CD4-positive, CD25-positive, alpha-beta regulatory T cell (primary cell): ENCODE measurements around the gene NOP9. TPM values are rescaled to one million over a fixed set of nuclear protein-coding genes. Genes with fewer than 3 reads are reported as not detected.

Source experiments
- ATAC-seq, 2 donors: fragments of 150-1000 bp; cut with Tn5 transposase; one replicate each; pipeline ENCODE4 v1.10.0; 2021; ENCODE audit warnings: low read depth in 2 of 2, moderate number of reproducible peaks in 2 of 2, moderate library complexity in 1 of 2
- DNase-seq, 3 donors: peaks; one replicate each; pipeline versions ENCODE4 v3.0.0 to v3.0.0-alpha.2; 2012 to 2022; ENCODE audit warnings: mixed read lengths in 1 of 3
- H3K27ac ChIP-seq: one replicate; pipeline ENCODE4 v1.7.0; 2013; ENCODE audit warnings: mild to moderate bottlenecking, low read length; ENCODE audit not compliant: insufficient read depth, poor library complexity, severe bottlenecking
- H3K27me3 ChIP-seq: one replicate; pipeline ENCODE4 v1.7.0; 2013; ENCODE audit warnings: low read length; ENCODE audit not compliant: control insufficient read depth, insufficient read depth
- H3K36me3 ChIP-seq: one replicate; pipeline ENCODE4 v1.7.0; 2013; ENCODE audit warnings: mild to moderate bottlenecking, low read length, moderate library complexity; ENCODE audit not compliant: control insufficient read depth, insufficient read depth
- H3K4me1 ChIP-seq: 2 replicates; pipeline ENCODE4 v1.7.0; 2013; ENCODE audit warnings: mild to moderate bottlenecking, low read length; ENCODE audit not compliant: insufficient read depth, control insufficient read depth, poor library complexity, severe bottlenecking
- H3K4me3 ChIP-seq: one replicate; pipeline ENCODE4 v1.7.0; 2013; ENCODE audit warnings: low read depth, mild to moderate bottlenecking, low read length, moderate library complexity
- H3K9me3 ChIP-seq, 2 experiments: 1 replicate in 1 of 2; 2 replicates in 1 of 2; pipeline ENCODE4 v1.7.0; 2013; ENCODE audit warnings: low read length in 2 of 2, mild to moderate bottlenecking in 1 of 2, moderate library complexity in 1 of 2; ENCODE audit not compliant: control insufficient read depth in 2 of 2
- H3K27ac Mint-ChIP-seq, 3 donors: one replicate each; pipeline ENCODE4 v1.8.0; 2020 to 2022; ENCODE audit warnings: mild to moderate bottlenecking in 3 of 3, mixed read lengths in 3 of 3, moderate library complexity in 2 of 3
- H3K27me3 Mint-ChIP-seq: one replicate; pipeline ENCODE4 v1.8.0; 2022; ENCODE audit warnings: mild to moderate bottlenecking, mixed read lengths
- H3K36me3 Mint-ChIP-seq: one replicate; pipeline ENCODE4 v1.8.0; 2020; ENCODE audit warnings: mixed read lengths
- H3K4me1 Mint-ChIP-seq, 4 donors: one replicate each; pipeline ENCODE4 v1.8.0; 2020 to 2022; ENCODE audit warnings: mixed read lengths in 4 of 4, mild to moderate bottlenecking in 1 of 4
- H3K4me3 Mint-ChIP-seq, 4 donors: one replicate each; pipeline ENCODE4 v1.8.0; 2020 to 2022; ENCODE audit warnings: mild to moderate bottlenecking in 4 of 4, mixed read lengths in 4 of 4, moderate library complexity in 3 of 4
- H3K9me3 Mint-ChIP-seq, 7 donors: one replicate each; pipeline ENCODE4 v1.8.0; 2020 to 2022; ENCODE audit warnings: mixed read lengths in 7 of 7, mild to moderate bottlenecking in 3 of 7, moderate library complexity in 2 of 7
- polyA plus RNA-seq, 4 donors: library from polyadenylated mRNA; unstranded; fragments of 300-500 nt; fragmentation: Illumina TruSeq; gene quantifications; one replicate each; pipeline ENCODE4 v1.2.3, GENCODE V29; 2021
- total RNA-seq: library from RNA; stranded (reverse); gene quantifications from one replicate; pipeline ENCODE4 v1.2.3, GENCODE V29; 2022

Gene NOP9
- total and polyA plus RNA-seq, 5 donors from 2014 or later, result 1.3 to 30.0 (median 2.1) TPM

- Histone ChIP-seq H3K27ac (no peak overlapping the region), H3K9me3 (no peaks in the 10 kb centered on the region), H3K36me3 (peaks cover 26% of the 10 kb centered on the region), H3K4me3 (no peak overlapping the region), H3K4me1 (peaks cover 15% of the 10 kb centered on the region), H3K27me3 (no peaks in the 10 kb centered on the region)
- peak overlapping the region in 2 of 3 donors; percentile 75 to 96 for H3K27ac Mint-ChIP-seq
- H3K27me3 Mint-ChIP-seq, result no peaks in the 10 kb centered on the region
- no peak for DNase-seq
- H3K9me3 Mint-ChIP-seq, result no peaks in the 10 kb centered on the region
- H3K4me1 Mint-ChIP-seq, result peaks cover 11 to 29% (median 17%) of the 10 kb centered on the region in 4 donors
- no peak for ATAC-seq
- H3K36me3 Mint-ChIP-seq, result peaks cover 22% of the 10 kb centered on the region
- H3K4me3 Mint-ChIP-seq, result peak overlapping the region in 3 of 4 donors; percentile 2 to 66 (median 22)
Measured at GRCh38 chr14:24267516-24267915, 32.1 kb upstream of the NOP9 start.

GRCh38 chr14:24268225-24268624, 31.4 kb upstream of the NOP9 start:
- no peaks in the 10 kb centered on the region for H3K9me3 ChIP-seq
- H3K27ac Mint-ChIP-seq, result peak overlapping the region in 1 of 3 donors; percentile 49
- DNase-seq (no peak), ATAC-seq (no peak)
- H3K4me1 Mint-ChIP-seq, result peaks cover 11 to 34% (median 20%) of the 10 kb centered on the region in 4 donors
- H3K4me1 ChIP-seq, result peaks cover 20% of the 10 kb centered on the region
- H3K4me3 ChIP-seq, result no peak overlapping the region
- H3K27me3 Mint-ChIP-seq, result no peaks in the 10 kb centered on the region
- H3K27ac ChIP-seq, result no peak overlapping the region
- no peak overlapping the region for H3K4me3 Mint-ChIP-seq
- H3K27me3 ChIP-seq, result no peaks in the 10 kb centered on the region
- peaks cover 26% of the 10 kb centered on the region for H3K36me3 ChIP-seq
- H3K36me3 Mint-ChIP-seq, result peaks cover 20% of the 10 kb centered on the region
- no peaks in the 10 kb centered on the region for H3K9me3 Mint-ChIP-seq

DNA sequence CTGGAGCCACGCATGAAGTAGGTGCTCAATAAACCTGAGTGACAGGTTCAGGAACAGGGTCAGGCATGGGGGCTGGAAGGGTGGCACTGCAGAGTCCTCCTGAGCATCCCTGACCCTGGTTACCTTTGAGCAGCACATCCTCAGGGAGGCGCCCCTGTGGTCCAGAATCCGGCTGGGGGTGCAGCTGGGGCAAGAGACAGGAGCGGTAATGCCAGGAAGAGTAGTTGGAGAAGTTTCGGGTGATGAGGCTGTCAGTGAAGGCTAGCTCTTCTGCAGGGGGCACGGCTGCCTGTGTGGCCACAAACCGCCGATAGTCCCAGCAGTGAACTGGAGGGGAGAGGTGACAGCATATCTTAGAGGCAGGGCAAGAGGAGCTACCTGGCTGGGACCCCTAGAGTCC, 30.3 kb upstream of the NOP9 start:
- DNase-seq, result no peak
- no peak for ATAC-seq
- H3K4me3 ChIP-seq, result no peak overlapping the region
- peaks cover 26% of the 10 kb centered on the region for H3K36me3 ChIP-seq
- no peak overlapping the region for H3K27ac ChIP-seq
- Mint-ChIP-seq H3K27me3 (no peaks in the 10 kb centered on the region), H3K36me3 (peaks cover 20% of the 10 kb centered on the region), H3K9me3 (no peaks in the 10 kb centered on the region), H3K4me1 (peaks cover 22 to 46% (median 30%) of the 10 kb centered on the region in 4 donors), H3K4me3 (peak overlapping the region; percentile 39 to 95 (median 78)), H3K27ac (peak overlapping the region in 2 of 3 donors; percentile 31 to 49)
- H3K9me3 ChIP-seq, result no peaks in the 10 kb centered on the region
- peaks cover 29% of the 10 kb centered on the region for H3K4me1 ChIP-seq
- H3K27me3 ChIP-seq, result no peaks in the 10 kb centered on the region

- peaks cover 23 to 49% (median 31%) of the 10 kb centered on the region in 4 donors for H3K4me1 Mint-ChIP-seq
- H3K27me3 Mint-ChIP-seq, result no peaks in the 10 kb centered on the region
- Histone ChIP-seq H3K27me3 (no peaks in the 10 kb centered on the region), H3K9me3 (no peaks in the 10 kb centered on the region), H3K36me3 (peaks cover 26% of the 10 kb centered on the region), H3K4me1 (peaks cover 32% of the 10 kb centered on the region), H3K27ac (no peak overlapping the region), H3K4me3 (no peak overlapping the region)
- H3K27ac Mint-ChIP-seq, result peak overlapping the region in 2 of 3 donors; percentile 97 to 98
- H3K36me3 Mint-ChIP-seq, result peaks cover 17% of the 10 kb centered on the region
- H3K9me3 Mint-ChIP-seq, result no peaks in the 10 kb centered on the region
- ATAC-seq (no peak), DNase-seq (no peak)
- H3K4me3 Mint-ChIP-seq, result peak overlapping the region; percentile 86 to 95 (median 92)
Measured at GRCh38 chr14:24269910-24270536, 29.6 kb upstream of the NOP9 start.

DNA sequence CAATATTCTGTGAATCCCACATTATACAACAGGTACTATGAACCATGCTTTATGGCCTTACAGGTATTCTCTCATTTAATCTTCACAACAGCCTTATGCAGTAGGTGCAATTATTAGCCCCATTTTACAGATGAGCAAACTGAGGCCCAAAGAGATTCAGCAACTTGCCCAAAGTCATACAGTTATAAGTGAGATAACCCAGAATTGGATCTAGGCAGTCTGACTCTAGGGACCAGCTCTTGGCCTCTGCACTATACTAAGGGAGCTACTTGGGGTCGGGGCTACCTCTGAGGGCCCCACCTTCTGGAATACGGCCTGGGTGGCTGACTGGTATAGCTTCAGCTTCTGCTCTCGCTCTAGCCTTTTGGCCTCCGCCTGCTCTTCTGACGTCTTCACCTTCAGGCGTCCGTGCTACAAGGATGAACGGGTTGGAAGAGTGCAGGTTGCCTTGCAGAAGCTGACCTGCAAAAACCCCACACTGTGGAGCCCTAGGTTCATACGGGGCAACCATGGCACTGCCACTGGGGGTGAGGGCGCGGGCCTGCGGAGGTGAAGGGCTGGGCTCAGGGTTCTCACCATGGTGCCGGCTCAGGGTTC, 29.0 kb upstream of the NOP9 start:
- Histone ChIP-seq H3K36me3 (peaks cover 23% of the 10 kb centered on the region), H3K9me3 (no peaks in the 10 kb centered on the region), H3K27ac (peak overlapping the region; percentile 98), H3K27me3 (no peaks in the 10 kb centered on the region), H3K4me1 (peaks cover 32% of the 10 kb centered on the region), H3K4me3 (peak overlapping the region; percentile 79)
- H3K27ac Mint-ChIP-seq, result peak overlapping the region in 2 of 3 donors; percentile 97 to 98
- H3K27me3 Mint-ChIP-seq, result no peaks in the 10 kb centered on the region
- no peaks in the 10 kb centered on the region for H3K9me3 Mint-ChIP-seq
- H3K4me1 Mint-ChIP-seq, result peaks cover 23 to 53% (median 33%) of the 10 kb centered on the region in 4 donors
- peak overlapping the region; percentile 86 to 95 (median 92) for H3K4me3 Mint-ChIP-seq
- H3K36me3 Mint-ChIP-seq, result peaks cover 17% of the 10 kb centered on the region
- ATAC-seq (no peak), DNase-seq (no peak)

DNA sequence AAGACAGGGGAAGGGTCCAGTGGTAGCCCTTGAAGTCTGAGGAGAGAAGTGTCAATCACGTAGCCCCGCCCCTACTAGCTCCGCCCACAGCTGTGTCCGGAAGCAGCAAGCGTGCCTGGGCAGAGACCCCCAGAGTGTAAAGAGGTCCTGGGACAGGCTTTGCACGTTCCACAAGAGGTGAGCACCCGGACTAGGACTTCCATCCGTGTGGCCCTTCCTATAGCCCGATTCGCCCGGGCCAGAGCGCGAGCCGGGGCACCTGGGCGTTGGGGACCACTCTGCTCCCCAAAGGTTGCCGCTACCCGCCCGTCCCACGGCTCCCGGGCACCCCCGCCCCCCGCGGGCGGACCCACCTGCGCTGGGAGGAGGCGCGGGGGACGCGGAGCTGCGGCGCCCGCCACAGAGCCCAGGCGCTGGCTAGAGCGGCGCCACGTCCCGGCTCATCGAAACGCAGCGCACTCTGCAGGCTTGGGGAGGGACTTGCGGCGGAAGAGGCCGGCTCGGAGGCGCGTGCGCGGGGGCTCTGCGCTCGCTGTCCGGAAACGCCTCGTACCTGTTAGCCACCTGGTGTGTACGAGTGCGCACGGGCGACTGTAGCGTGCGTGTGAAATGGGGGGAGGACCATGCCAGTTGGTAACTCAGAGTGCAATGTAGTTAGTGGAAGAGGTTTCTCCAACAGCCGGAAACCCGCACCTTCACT, 28.4 kb upstream of the NOP9 start, which contains the start of gene RABGGTA:
RABGGTA (minus strand) TSS at position 464 of the 700 bp plus-strand sequence. CDS start 482 bp downstream, outside the sequence.
- Mint-ChIP-seq H3K36me3 (peaks cover 12% of the 10 kb centered on the region), H3K4me1 (peaks cover 23 to 53% (median 33%) of the 10 kb centered on the region in 4 donors), H3K9me3 (no peaks in the 10 kb centered on the region), H3K27ac (peak within 1 kb of the TSS; percentile 97 to 100 (median 99)), H3K4me3 (peak within 1 kb of the TSS; percentile 86 to 95 (median 92)), H3K27me3 (no peaks in the 10 kb centered on the region)
- ATAC-seq (peak; percentile 92 to 94), DNase-seq (peak; percentile 88 to 98 (median 96))
- Histone ChIP-seq H3K27me3 (no peaks in the 10 kb centered on the region), H3K4me3 (peak within 1 kb of the TSS; percentile 79), H3K27ac (peak within 1 kb of the TSS; percentile 98), H3K9me3 (no peaks in the 10 kb centered on the region), H3K36me3 (peaks cover 19% of the 10 kb centered on the region), H3K4me1 (peaks cover 32% of the 10 kb centered on the region)

GRCh38 chr14:24271834-24272263, 27.8 kb upstream of the NOP9 start:
- Histone ChIP-seq H3K27me3 (no peaks in the 10 kb centered on the region), H3K27ac (peak overlapping the region; percentile 98), H3K4me3 (peak overlapping the region; percentile 71), H3K36me3 (peaks cover 13% of the 10 kb centered on the region), H3K4me1 (peaks cover 32% of the 10 kb centered on the region), H3K9me3 (no peaks in the 10 kb centered on the region)
- Mint-ChIP-seq H3K36me3 (peaks cover 6% of the 10 kb centered on the region), H3K4me3 (peak overlapping the region; percentile 78 to 94 (median 82)), H3K9me3 (no peaks in the 10 kb centered on the region), H3K27ac (peak overlapping the region; percentile 97 to 100 (median 99)), H3K4me1 (peaks cover 23 to 51% (median 34%) of the 10 kb centered on the region in 4 donors), H3K27me3 (no peaks in the 10 kb centered on the region)
- DNase-seq (no peak), ATAC-seq (no peak)
